ENCODE data around the gene FHOD3. TPM values are rescaled to one million over a fixed set of nuclear protein-coding genes. Genes with fewer than 3 reads are reported as not detected.

The FHOD3 gene
- total and polyA plus RNA-seq, 2 of the 4 experiments (the other 2 are of a cell fraction) = 14.6 to 16.0 TPM

- Histone ChIP-seq H4K5ac (ENCODE audit: low read depth, low read length) (no peak overlapping the region), H3K56ac (ENCODE audit: extremely low read depth, insufficient read depth, low read length) (no peak overlapping the region), H3K36me3 (ENCODE audit: control insufficient read depth, insufficient read depth, low read length) (no peaks in the 10 kb centered on the region), H3K18ac (ENCODE audit: low read depth, low read length) (no peak overlapping the region), H3K23ac (ENCODE audit: low read depth, low read length) (0 out of 2 replicates have a peak overlapping the region, but pooled peaks have one; percentile 2), H2BK15ac (ENCODE audit: low read depth, low read length) (no peak overlapping the region), H3K4ac (ENCODE audit: low read depth, low read length) (no peak overlapping the region), H2BK120ac (ENCODE audit: low read depth, low read length) (no peak overlapping the region), H4K20me1 (ENCODE audit: insufficient read depth, low read length) (0 out of 2 replicates have a peak, but pooled peaks cover 6% of the 10 kb centered on the region), H3K27ac (ENCODE audit: insufficient read depth, low read length) (no peak overlapping the region), H2BK5ac (ENCODE audit: low read depth, low read length, poor library complexity, severe bottlenecking) (no peak overlapping the region), H3K4me2 (ENCODE audit: low read depth, low read length) (no peak overlapping the region), H2AK9ac (replicated peaks; ENCODE audit: low read depth, low read length, poor library complexity) (no peak overlapping the region), H4K91ac (ENCODE audit: insufficient read depth, low read depth, low read length) (no peak overlapping the region; the same call in 1 of the 2 replicates), H3K27me3 (ENCODE audit: control insufficient read depth, insufficient read depth, low read length) (no peaks in the 10 kb centered on the region; the same call in 1 of the 2 replicates), H4K8ac (ENCODE audit: low read depth in 2 of 2, low read length in 2 of 2) (no peak overlapping the region), H3K4me1 (ENCODE audit: control insufficient read depth, insufficient read depth, low read length) (peaks cover 11% of the 10 kb centered on the region), H2AK5ac (ENCODE audit: low read depth, low read length) (no peak overlapping the region), H3K4me3 (ENCODE audit: insufficient read depth, low read depth, low read length) (no peak overlapping the region), H3K9ac (ENCODE audit: low read depth, low read length) (no peak overlapping the region), H3K9me1 (ENCODE audit: insufficient read depth, low read length) (peaks cover 11% of the 10 kb centered on the region; the same call in 1 of the 2 replicates), H2AFZ (replicated peaks; ENCODE audit: low read length, poor library complexity) (no peak overlapping the region), H3K14ac (replicated peaks; ENCODE audit: low read depth, low read length) (no peak overlapping the region), H3K9me3 (ENCODE audit: control insufficient read depth, insufficient read depth, low read length) (no peaks in the 10 kb centered on the region), H2BK20ac (ENCODE audit: low read depth, low read length) (no peak overlapping the region), H3K79me1 (ENCODE audit: low read depth in 1 of 2, low read length in 2 of 2) (0 out of 4 replicates have a peak, but pooled peaks cover 0 to 4% of the 10 kb centered on the region in 2 experiments)
- in situ Hi-C loops (cut with MboI; ENCODE audit: low sequenced_read_pairs) (no loop called here), dilution Hi-C loops (cut with HindIII; ENCODE audit: low sequenced_read_pairs, unreplicated experiment) (no loop called here), intact Hi-C loops (cut with micrococcal nuclease) (no loop called here)
- ChIA-PET CTCF (no interaction called here), POLR2A (ENCODE audit: unreplicated experiment) (no interaction called here)
- BruUV-seq (replicated peaks) = no TSS peak
- no peak for ATAC-seq (ENCODE audit: low read depth)
- no peak for DNase-seq
- WGBS, 2 experiments (ENCODE audit: extremely low coverage in 2 of 2, insufficient read length in 1 of 2) = 60% methylated on average over 1 of the region's 6 CpGs; no CpG with 5 or more reads in 1 of the 2 experiments
- TF ChIP-seq MXI1 (IDR thresholded peaks at IDR 0.05; ENCODE audit: borderline replicate concordance, low read depth, low read length) (no peak), CHD1 (IDR thresholded peaks at IDR 0.05; ENCODE audit: low read depth, low read length) (no peak), RAD21 (IDR thresholded peaks at IDR 0.05; ENCODE audit: low read length) (no peak), CEBPB (IDR thresholded peaks at IDR 0.05; ENCODE audit: low read depth, low read length) (no peak), ELK1 (IDR thresholded peaks at IDR 0.05; ENCODE audit: borderline replicate concordance, low read depth, low read length) (no peak), RFX5 (IDR thresholded peaks at IDR 0.05; ENCODE audit: low read depth, low read length) (no peak)
These were observed 167.8 kb downstream of the FHOD3 start for GRCh38 chr18:36465276-36465675.

Measured in IMR-90 (cell line).